Stimulated activated CD4-positive, alpha-beta T cell treated with anti-CD3 and anti-CD28 coated beads, Interleukin-12 subunit alpha, Interleukin-12 subunit beta, amount 100 ng/mL, for 24 hours (primary cell): Measurements from ENCODE around the gene SLC35F6.
A peak's percentile ranks its signal among the peaks of the same experiment; 100 is the strongest.
"Not testable (repeated sequence)": the region's sequence is repeated elsewhere in the genome, so short reads cannot be mapped to it uniquely, and the experiment has no call there.

Experiments used
- DNase-seq, 2 experiments: peaks; one replicate each; pipeline ENCODE4 v3.0.0-alpha.2; 2020; ENCODE audit warnings: low read depth in 2 of 2

SLC35F6 gene

GRCh38 chr2:26784570-26785234, 20.6 kb downstream of the SLC35F6 start:
- DNase-seq = no peak

- DNase-seq = peak; percentile 89 to 94
Observed at GRCh38 chr2:26785431-26786206, 21.5 kb downstream of the SLC35F6 start, which contains the start of gene CENPA. Gene CENPA (plus strand): TSS chr2:26786056. CDS start chr2:26786197, 141 bp downstream.

GRCh38 chr2:26786207-26787028, 22.3 kb downstream of the SLC35F6 start:
- peak in 1 of 2 experiments; percentile 34 for DNase-seq

- no peak for DNase-seq
Observed at GRCh38 chr2:26792720-26793119, 28.6 kb downstream of the SLC35F6 start.

GRCh38 chr2:26793518-26793917, 29.4 kb downstream of the SLC35F6 start:
- no peak for DNase-seq

GRCh38 chr2:26795135-26795534, 31.1 kb downstream of the SLC35F6 start:
- not testable (repeated sequence) for DNase-seq

GRCh38 chr2:26801328-26801727, 37.2 kb downstream of the SLC35F6 start:
- DNase-seq = no peak

- DNase-seq = no peak
Observed at GRCh38 chr2:26801796-26802195, 37.7 kb downstream of the SLC35F6 start.

- no peak for DNase-seq
Observed at GRCh38 chr2:26805241-26805676, 41.2 kb downstream of the SLC35F6 start.

GRCh38 chr2:26807788-26808460, 43.8 kb downstream of the SLC35F6 start:
- no peak for DNase-seq

- DNase-seq = no peak
Observed at GRCh38 chr2:26809211-26809610, 45.1 kb downstream of the SLC35F6 start.

GRCh38 chr2:26809876-26810577, 45.9 kb downstream of the SLC35F6 start:
- no peak for DNase-seq

- no peak for DNase-seq
Observed at GRCh38 chr2:26811261-26811660, 47.2 kb downstream of the SLC35F6 start.

GRCh38 chr2:26811791-26812694, 48.0 kb downstream of the SLC35F6 start:
- DNase-seq = no peak

- DNase-seq = no peak
Observed at GRCh38 chr2:26812731-26813130, 48.6 kb downstream of the SLC35F6 start.

- DNase-seq = not testable (repeated sequence)
Observed at GRCh38 chr2:26814072-26814765, 50.1 kb downstream of the SLC35F6 start.

GRCh38 chr2:26816893-26817292, 52.8 kb downstream of the SLC35F6 start:
- DNase-seq = no peak

- DNase-seq = no peak
Observed at GRCh38 chr2:26818255-26818654, 54.2 kb downstream of the SLC35F6 start.

GRCh38 chr2:26818972-26819371, 54.9 kb downstream of the SLC35F6 start:
- DNase-seq = no peak
